Measurements from ENCODE around the gene TCERG1L. TPM values are rescaled to one million over a fixed set of nuclear protein-coding genes. Genes with fewer than 3 reads are reported as not detected.
"Not testable (repeated sequence)": the region's sequence is repeated elsewhere in the genome, so short reads cannot be mapped to it uniquely, and the experiment has no call there.

The TCERG1L gene
- total RNA-seq, 2 experiments from 2014 or later: 0.06 TPM; not detected in 1

- no peak for DNase-seq
- H3K27ac ChIP-seq (ENCODE audit: low read depth in 1 of 2, low read length in 2 of 2): no peak overlapping the region
- TF ChIP-seq CTCF (IDR thresholded peaks at IDR 0.05): no peak
- no peaks in the 10 kb centered on the region for H3K27me3 ChIP-seq (ENCODE audit: control insufficient read depth in 1 of 2, insufficient read depth in 2 of 2, low read length in 2 of 2)
- no peaks in the 10 kb centered on the region for H3K9me3 Mint-ChIP-seq
- H3K27ac Mint-ChIP-seq: no peak overlapping the region
- CTCF ChIA-PET: no interaction called here
- no peak overlapping the region for H3K4me3 ChIP-seq (ENCODE audit: low read length)
- H3K9me3 ChIP-seq (ENCODE audit: control insufficient read depth in 1 of 2, insufficient read depth in 1 of 2, low read length in 2 of 2): peaks cover 0 to 44% of the 10 kb centered on the region in 2 experiments
- H3K27me3 Mint-ChIP-seq: no peaks in the 10 kb centered on the region
- no peak overlapping the region for H3K4me3 Mint-ChIP-seq
- no peaks in the 10 kb centered on the region for H3K4me1 Mint-ChIP-seq (ENCODE audit: low read depth)
- no peaks in the 10 kb centered on the region for H3K36me3 Mint-ChIP-seq (ENCODE audit: low read depth)
- intact Hi-C loops (cut with DNase I, micrococcal nuclease): no loop called here
- POLR2A ChIA-PET: no interaction called here
- no peak for ATAC-seq (ENCODE audit: poor library complexity)
- no peaks in the 10 kb centered on the region for H3K4me1 ChIP-seq (ENCODE audit: insufficient read depth, low read length)
- no peaks in the 10 kb centered on the region for H3K36me3 ChIP-seq (ENCODE audit: insufficient read depth, low read length)
Measured at GRCh38 chr10:131141207-131141606, 170.3 kb downstream of the TCERG1L start.

GRCh38 chr10:131140606-131141005, 170.9 kb downstream of the TCERG1L start:
- DNase-seq: no peak
- no peak overlapping the region for H3K4me3 Mint-ChIP-seq
- no peaks in the 10 kb centered on the region for H3K4me1 Mint-ChIP-seq (ENCODE audit: low read depth)
- no peak overlapping the region for H3K27ac Mint-ChIP-seq
- Histone ChIP-seq H3K9me3 (ENCODE audit: control insufficient read depth in 1 of 2, insufficient read depth in 1 of 2, low read length in 2 of 2) (peaks cover 0 to 50% of the 10 kb centered on the region in 2 experiments), H3K4me3 (ENCODE audit: low read length) (no peak overlapping the region), H3K27me3 (ENCODE audit: control insufficient read depth in 1 of 2, insufficient read depth in 2 of 2, low read length in 2 of 2) (no peaks in the 10 kb centered on the region), H3K36me3 (ENCODE audit: insufficient read depth, low read length) (no peaks in the 10 kb centered on the region), H3K4me1 (ENCODE audit: insufficient read depth, low read length) (no peaks in the 10 kb centered on the region), H3K27ac (ENCODE audit: low read depth in 1 of 2, low read length in 2 of 2) (no peak overlapping the region)
- intact Hi-C loops (cut with DNase I, micrococcal nuclease): no loop called here
- TF ChIP-seq CTCF (IDR thresholded peaks at IDR 0.05): no peak
- ATAC-seq (ENCODE audit: poor library complexity): no peak
- CTCF ChIA-PET: no interaction called here
- POLR2A ChIA-PET: no interaction called here
- no peaks in the 10 kb centered on the region for H3K27me3 Mint-ChIP-seq
- no peaks in the 10 kb centered on the region for H3K9me3 Mint-ChIP-seq
- H3K36me3 Mint-ChIP-seq (ENCODE audit: low read depth): no peaks in the 10 kb centered on the region

- Histone ChIP-seq H3K36me3 (ENCODE audit: insufficient read depth, low read length) (no peaks in the 10 kb centered on the region), H3K4me1 (ENCODE audit: insufficient read depth, low read length) (no peaks in the 10 kb centered on the region), H3K4me3 (ENCODE audit: low read length) (no peak overlapping the region), H3K9me3 (ENCODE audit: control insufficient read depth in 1 of 2, insufficient read depth in 1 of 2, low read length in 2 of 2) (peaks cover 0 to 43% of the 10 kb centered on the region in 2 experiments), H3K27me3 (ENCODE audit: control insufficient read depth in 1 of 2, insufficient read depth in 2 of 2, low read length in 2 of 2) (no peaks in the 10 kb centered on the region), H3K27ac (ENCODE audit: low read depth in 1 of 2, low read length in 2 of 2) (no peak overlapping the region)
- CTCF ChIA-PET: no interaction called here
- H3K27me3 Mint-ChIP-seq: no peaks in the 10 kb centered on the region
- intact Hi-C loops (cut with DNase I, micrococcal nuclease): no loop called here
- H3K36me3 Mint-ChIP-seq (ENCODE audit: low read depth): no peaks in the 10 kb centered on the region
- POLR2A ChIA-PET: no interaction called here
- TF ChIP-seq CTCF (IDR thresholded peaks at IDR 0.05): no peak
- no peaks in the 10 kb centered on the region for H3K9me3 Mint-ChIP-seq
- H3K4me3 Mint-ChIP-seq: no peak overlapping the region
- DNase-seq: no peak
- H3K27ac Mint-ChIP-seq: no peak overlapping the region
- ATAC-seq (ENCODE audit: poor library complexity): no peak
- no peaks in the 10 kb centered on the region for H3K4me1 Mint-ChIP-seq (ENCODE audit: low read depth)
Measured at GRCh38 chr10:131137223-131137622, 174.3 kb downstream of the TCERG1L start.

- H3K27me3 ChIP-seq (ENCODE audit: control insufficient read depth in 1 of 2, insufficient read depth in 2 of 2, low read length in 2 of 2); H3K9me3 Mint-ChIP-seq; H3K4me3 ChIP-seq (ENCODE audit: low read length); intact Hi-C loops (cut with DNase I, micrococcal nuclease); H3K4me1 ChIP-seq (ENCODE audit: insufficient read depth, low read length); H3K4me3 Mint-ChIP-seq; H3K27ac ChIP-seq (ENCODE audit: low read depth in 1 of 2, low read length in 2 of 2); H3K36me3 ChIP-seq (ENCODE audit: insufficient read depth, low read length); POLR2A ChIA-PET; CTCF ChIA-PET; H3K36me3 Mint-ChIP-seq (ENCODE audit: low read depth); DNase-seq; H3K27ac Mint-ChIP-seq; H3K4me1 Mint-ChIP-seq (ENCODE audit: low read depth); ATAC-seq (ENCODE audit: poor library complexity); H3K27me3 Mint-ChIP-seq: not testable (repeated sequence)
- peaks cover 0 to 36% of the 10 kb centered on the region in 2 experiments for H3K9me3 ChIP-seq (ENCODE audit: control insufficient read depth in 1 of 2, insufficient read depth in 1 of 2, low read length in 2 of 2)
Measured at GRCh38 chr10:131136336-131136735, 175.2 kb downstream of the TCERG1L start.

All from CD4-positive, alpha-beta T cell (primary cell).